Mesothelial cell of epicardium (in vitro differentiated cells): ENCODE measurements around the gene GRK3. TPM values are rescaled to one million over a fixed set of nuclear protein-coding genes. Genes with fewer than 3 reads are reported as not detected.
"Not testable (repeated sequence)": the region's sequence is repeated elsewhere in the genome, so short reads cannot be mapped to it uniquely, and the experiment has no call there.

Experiments used
- DNase-seq, 2 experiments: peaks; one replicate each; pipeline ENCODE4 v3.0.0; 2021; ENCODE audit warnings: low spot score in 2 of 2; ENCODE audit not compliant: unreplicated experiment in 2 of 2
- H3K27ac Mint-ChIP-seq: 2 replicates; pipeline ENCODE4 v1.8.0; 2021; ENCODE audit warnings: mixed read lengths
- H3K27me3 Mint-ChIP-seq: 2 replicates; pipeline ENCODE4 v1.8.0; 2021; ENCODE audit warnings: low read depth, mixed read lengths
- H3K36me3 Mint-ChIP-seq: 2 replicates; pipeline ENCODE4 v1.8.0; 2021; ENCODE audit warnings: mixed read lengths
- H3K4me1 Mint-ChIP-seq: 2 replicates; pipeline ENCODE4 v1.8.0; 2021; ENCODE audit warnings: mixed read lengths
- H3K4me3 Mint-ChIP-seq: 2 replicates; pipeline ENCODE4 v1.8.0; 2021; ENCODE audit warnings: mild to moderate bottlenecking, moderate library complexity, mixed read lengths
- H3K9me3 Mint-ChIP-seq: 2 replicates; pipeline ENCODE4 v1.8.0; 2021; ENCODE audit warnings: mixed read lengths
- total RNA-seq: library from RNA; stranded (reverse); gene quantifications from 3 replicates; pipeline ENCODE4 v1.2.1, GENCODE V29; 2021
- TF ChIP-seq, protein P1 (sequence below): fragments of 200-600 bp; sonication (generic); IDR thresholded peaks from one replicate; pipeline ENCODE4 v1.5.0; 2021; ENCODE audit warnings: antibody characterized with exemption; ENCODE audit not compliant: unreplicated experiment

Gene GRK3
- total RNA-seq, 1 donor from 2014 or later = 13.8 TPM

DNA sequence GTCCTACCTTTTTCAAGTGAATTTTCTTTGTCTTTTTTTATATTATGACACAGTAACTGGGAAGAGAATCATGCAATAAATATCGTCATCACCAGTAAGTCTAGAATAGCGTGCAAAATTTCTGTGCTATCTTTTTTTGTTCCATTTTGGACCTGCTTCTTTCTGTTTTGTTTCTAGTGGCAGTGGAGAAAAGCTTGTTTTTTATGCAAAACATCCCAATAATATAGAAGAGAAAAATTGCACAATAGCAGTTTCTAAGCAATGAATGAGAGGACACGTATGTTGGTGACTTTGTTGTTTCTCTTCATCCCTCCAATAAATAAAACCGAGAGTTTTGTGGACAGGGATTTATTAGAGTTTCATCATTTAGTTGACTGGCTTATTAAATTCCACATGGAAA lies 10.3 kb downstream of the GRK3 start:
- no peak for DNase-seq
- no peaks in the 10 kb centered on the region for H3K27me3 Mint-ChIP-seq
- TF ChIP-seq, protein P1, sequence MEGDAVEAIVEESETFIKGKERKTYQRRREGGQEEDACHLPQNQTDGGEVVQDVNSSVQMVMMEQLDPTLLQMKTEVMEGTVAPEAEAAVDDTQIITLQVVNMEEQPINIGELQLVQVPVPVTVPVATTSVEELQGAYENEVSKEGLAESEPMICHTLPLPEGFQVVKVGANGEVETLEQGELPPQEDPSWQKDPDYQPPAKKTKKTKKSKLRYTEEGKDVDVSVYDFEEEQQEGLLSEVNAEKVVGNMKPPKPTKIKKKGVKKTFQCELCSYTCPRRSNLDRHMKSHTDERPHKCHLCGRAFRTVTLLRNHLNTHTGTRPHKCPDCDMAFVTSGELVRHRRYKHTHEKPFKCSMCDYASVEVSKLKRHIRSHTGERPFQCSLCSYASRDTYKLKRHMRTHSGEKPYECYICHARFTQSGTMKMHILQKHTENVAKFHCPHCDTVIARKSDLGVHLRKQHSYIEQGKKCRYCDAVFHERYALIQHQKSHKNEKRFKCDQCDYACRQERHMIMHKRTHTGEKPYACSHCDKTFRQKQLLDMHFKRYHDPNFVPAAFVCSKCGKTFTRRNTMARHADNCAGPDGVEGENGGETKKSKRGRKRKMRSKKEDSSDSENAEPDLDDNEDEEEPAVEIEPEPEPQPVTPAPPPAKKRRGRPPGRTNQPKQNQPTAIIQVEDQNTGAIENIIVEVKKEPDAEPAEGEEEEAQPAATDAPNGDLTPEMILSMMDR = no peak
- H3K27ac Mint-ChIP-seq = no peak overlapping the region
- H3K36me3 Mint-ChIP-seq = peaks cover 10% of the 10 kb centered on the region
- H3K9me3 Mint-ChIP-seq = peaks cover 9% of the 10 kb centered on the region
- H3K4me3 Mint-ChIP-seq = no peak overlapping the region
- H3K4me1 Mint-ChIP-seq = no peaks in the 10 kb centered on the region

DNA sequence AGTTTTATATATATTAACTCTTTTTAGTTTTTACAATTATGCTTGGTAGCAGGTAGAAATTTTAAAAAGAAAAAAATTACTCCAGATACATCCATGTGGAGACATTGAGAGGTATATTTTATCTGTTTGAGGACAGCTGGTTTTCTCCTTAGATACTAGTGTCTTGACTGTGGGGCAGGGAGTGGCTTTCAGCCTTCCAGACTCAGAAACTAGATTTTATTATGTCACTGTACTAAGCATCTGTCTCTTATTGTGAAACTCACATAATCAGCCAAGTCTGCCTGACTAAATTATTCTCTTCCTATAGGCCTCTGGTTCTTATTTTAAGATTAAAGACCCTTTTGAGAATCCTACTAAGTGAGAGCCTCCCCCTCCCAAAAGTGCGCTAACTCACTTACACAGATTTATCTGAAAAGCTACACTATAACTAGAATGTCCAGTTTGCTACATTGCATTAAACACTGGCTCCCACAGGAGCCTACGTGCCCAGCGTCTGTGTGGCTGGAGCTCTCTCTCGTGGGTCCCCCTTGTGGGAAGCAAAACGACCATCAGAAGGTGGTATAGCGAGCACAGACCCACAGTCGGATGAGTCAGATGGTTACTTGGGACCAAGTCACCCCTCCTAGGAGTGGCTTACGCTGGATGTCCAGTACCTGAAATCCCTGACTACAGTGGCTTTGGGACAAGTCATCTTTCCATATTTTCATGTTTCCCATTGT lies 11.4 kb downstream of the GRK3 start:
- not testable (repeated sequence) for H3K36me3 Mint-ChIP-seq, DNase-seq, H3K27me3 Mint-ChIP-seq, H3K4me1 Mint-ChIP-seq, H3K4me3 Mint-ChIP-seq, H3K27ac Mint-ChIP-seq, H3K9me3 Mint-ChIP-seq

DNA sequence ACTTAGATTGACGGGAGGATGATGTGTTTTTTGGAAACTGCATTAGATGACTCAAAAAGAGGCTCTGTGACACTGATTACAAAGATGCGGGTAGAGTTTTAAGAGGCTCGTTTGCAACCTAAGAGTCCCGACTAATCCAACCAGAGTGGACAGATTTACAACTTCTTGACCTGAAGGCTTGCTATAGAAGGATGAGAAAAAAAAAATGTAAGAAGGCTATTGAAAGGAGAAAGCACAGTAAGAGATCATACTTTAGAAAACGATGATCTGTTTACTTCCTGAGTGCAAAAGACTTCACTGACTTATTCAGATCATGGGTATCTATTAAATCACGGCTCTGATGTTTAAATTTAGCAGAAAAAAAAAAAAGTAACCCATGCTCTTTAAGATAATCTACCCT lies 17.0 kb downstream of the GRK3 start:
- not testable (repeated sequence) for H3K9me3 Mint-ChIP-seq, H3K36me3 Mint-ChIP-seq, H3K27me3 Mint-ChIP-seq, DNase-seq, H3K4me3 Mint-ChIP-seq, H3K4me1 Mint-ChIP-seq
- peak overlapping the region; percentile 11 for H3K27ac Mint-ChIP-seq

DNA sequence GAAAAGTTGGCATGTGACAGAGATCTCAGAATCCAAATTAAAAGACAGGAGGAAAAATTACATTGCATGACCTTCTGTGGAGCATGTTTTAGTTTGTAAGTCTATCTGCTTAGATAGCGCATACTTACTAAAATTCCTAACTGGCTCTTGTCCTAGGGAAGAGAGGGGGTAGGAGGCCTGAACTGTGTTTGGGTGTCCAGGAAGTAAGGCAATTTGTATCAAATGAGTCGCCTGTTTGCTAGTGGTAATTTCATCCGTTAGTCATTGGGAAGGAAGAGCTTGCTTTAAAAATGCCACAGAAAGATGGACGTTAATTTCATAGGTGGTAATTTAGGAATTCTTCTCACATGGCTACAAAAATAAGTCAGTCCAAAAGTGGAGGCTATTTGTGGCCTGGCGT lies 18.5 kb downstream of the GRK3 start:
- DNase-seq = no peak
- H3K36me3 Mint-ChIP-seq = peaks cover 9% of the 10 kb centered on the region
- H3K4me1 Mint-ChIP-seq = peaks cover 2% of the 10 kb centered on the region
- peak overlapping the region; percentile 30 for H3K27ac Mint-ChIP-seq
- TF ChIP-seq, protein P1 = no peak
- peaks cover 1% of the 10 kb centered on the region for H3K27me3 Mint-ChIP-seq
- no peak overlapping the region for H3K4me3 Mint-ChIP-seq
- H3K9me3 Mint-ChIP-seq = peaks cover 6% of the 10 kb centered on the region

DNA sequence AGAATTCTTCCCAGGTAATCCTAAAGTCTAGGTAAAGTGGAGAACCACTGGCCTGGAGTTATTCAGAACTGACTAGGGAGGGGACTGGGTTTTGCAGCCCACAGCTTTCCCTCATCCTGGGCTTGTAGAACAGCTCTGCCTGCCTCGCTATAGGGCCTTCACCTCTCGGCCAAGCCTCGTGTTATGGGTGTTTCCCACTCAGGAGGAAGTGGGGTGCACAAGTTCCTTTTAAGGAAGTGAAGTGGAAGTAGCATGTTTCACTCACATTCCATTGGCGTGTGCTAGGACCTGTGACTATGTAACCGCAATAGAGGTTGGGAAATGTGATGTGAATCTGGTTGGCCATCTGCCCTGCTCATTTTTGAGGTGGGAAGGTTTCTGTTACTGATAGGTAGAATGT lies 20.5 kb downstream of the GRK3 start:
- H3K36me3 Mint-ChIP-seq, H3K4me3 Mint-ChIP-seq, H3K9me3 Mint-ChIP-seq, H3K4me1 Mint-ChIP-seq, H3K27me3 Mint-ChIP-seq, H3K27ac Mint-ChIP-seq, DNase-seq: not testable (repeated sequence)

DNA sequence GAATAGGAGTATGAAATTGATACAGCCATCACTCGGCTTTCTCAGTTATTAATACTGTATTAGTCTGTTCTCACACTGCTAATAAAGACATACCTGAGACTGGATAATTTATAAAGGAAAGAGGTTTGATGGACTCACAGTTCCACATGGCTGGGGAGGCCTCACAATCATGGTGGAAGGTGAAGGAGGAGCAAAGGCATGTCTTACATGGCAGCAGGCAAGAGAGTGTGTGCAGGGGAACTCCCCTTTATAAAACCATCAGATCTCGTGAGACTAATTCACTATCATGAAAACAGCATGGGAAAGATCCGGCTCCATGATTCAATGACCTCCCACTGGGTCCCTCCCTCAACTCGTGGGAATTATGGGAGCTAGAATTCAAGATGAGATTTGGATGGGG lies 25.2 kb downstream of the GRK3 start:
- peaks cover 31% of the 10 kb centered on the region for H3K9me3 Mint-ChIP-seq
- DNase-seq, H3K27ac Mint-ChIP-seq, H3K4me1 Mint-ChIP-seq, H3K27me3 Mint-ChIP-seq, H3K4me3 Mint-ChIP-seq: not testable (repeated sequence)
- peaks cover 21% of the 10 kb centered on the region for H3K36me3 Mint-ChIP-seq

DNA sequence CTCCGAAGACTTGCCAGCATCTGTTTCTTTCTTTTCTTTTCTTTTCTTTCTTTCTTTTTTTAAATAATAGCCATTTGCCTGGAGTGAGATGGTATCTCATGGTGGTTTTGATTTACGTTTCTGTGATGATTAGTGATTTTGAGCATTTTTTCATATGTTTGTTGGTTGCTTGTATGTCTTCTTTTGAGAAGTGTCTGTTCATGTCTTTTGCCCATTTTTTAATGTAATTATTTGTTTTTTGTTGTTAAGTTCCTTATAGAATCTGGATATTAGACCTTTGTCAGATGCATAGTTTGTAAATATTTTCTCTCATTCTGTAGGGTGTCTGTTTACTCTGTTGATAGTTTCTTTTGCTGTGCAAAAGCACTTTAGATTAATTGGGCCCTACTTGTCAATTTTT lies 28.8 kb downstream of the GRK3 start:
- H3K4me3 Mint-ChIP-seq, DNase-seq, H3K4me1 Mint-ChIP-seq, H3K27ac Mint-ChIP-seq, H3K27me3 Mint-ChIP-seq: not testable (repeated sequence)
- H3K36me3 Mint-ChIP-seq = peaks cover 23% of the 10 kb centered on the region
- peaks cover 46% of the 10 kb centered on the region for H3K9me3 Mint-ChIP-seq

DNA sequence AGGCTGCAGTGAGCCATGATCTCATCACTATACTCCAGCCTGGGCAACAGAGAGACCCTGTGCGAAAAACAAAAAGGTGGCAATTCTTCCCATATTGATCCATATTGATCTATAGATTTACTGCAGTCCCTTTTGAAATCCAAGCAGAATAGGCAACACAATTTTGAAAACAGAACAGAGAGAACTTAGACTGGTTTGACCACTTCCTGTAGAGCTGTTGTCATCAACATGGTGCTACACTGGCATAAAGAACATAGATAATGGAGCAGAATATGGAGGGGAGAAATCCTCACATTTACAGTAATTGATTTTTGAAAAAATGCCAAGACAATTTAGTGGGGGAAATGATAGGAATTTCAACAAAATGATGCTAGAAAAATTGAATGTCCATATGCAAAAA lies 34.1 kb downstream of the GRK3 start:
- H3K36me3 Mint-ChIP-seq = peaks cover 13% of the 10 kb centered on the region
- H3K27me3 Mint-ChIP-seq = no peaks in the 10 kb centered on the region
- TF ChIP-seq, protein P1 = no peak
- peaks cover 2% of the 10 kb centered on the region for H3K4me1 Mint-ChIP-seq
- no peak overlapping the region for H3K27ac Mint-ChIP-seq
- H3K4me3 Mint-ChIP-seq = no peak overlapping the region
- no peak for DNase-seq
- peaks cover 22% of the 10 kb centered on the region for H3K9me3 Mint-ChIP-seq
